Jurkat, Clone E6-1 (cell line): ENCODE data around the gene DOCK9.

ENCODE experiments used
- DNase-seq: peaks from one replicate; pipeline ENCODE4 v3.0.0-alpha.2; 2011; ENCODE audit warnings: low read depth, low spot score
- H3K4me3 ChIP-seq: 2 replicates; pipeline ENCODE4 v1.5.1; 2011; ENCODE audit warnings: mild to moderate bottlenecking, low read length, control low read depth, moderate library complexity

Gene DOCK9

GRCh38 chr13:98927951-98928927, 49.6 kb downstream of the DOCK9 start:
- H3K4me3 ChIP-seq, result no peak overlapping the region
- DNase-seq, result no peak

- no peak overlapping the region for H3K4me3 ChIP-seq
- DNase-seq, result no peak
These were observed 51.9 kb downstream of the DOCK9 start for GRCh38 chr13:98925949-98926348.

GRCh38 chr13:98923641-98924397, 54.0 kb downstream of the DOCK9 start:
- H3K4me3 ChIP-seq, result no peak overlapping the region
- DNase-seq, result no peak

GRCh38 chr13:98922306-98922705, 55.6 kb downstream of the DOCK9 start:
- no peak for DNase-seq
- H3K4me3 ChIP-seq, result no peak overlapping the region

- no peak overlapping the region for H3K4me3 ChIP-seq
- DNase-seq, result no peak
These were observed 56.1 kb downstream of the DOCK9 start for GRCh38 chr13:98921786-98922185.

- H3K4me3 ChIP-seq, result no peak overlapping the region
- no peak for DNase-seq
These were observed 56.8 kb downstream of the DOCK9 start for GRCh38 chr13:98921015-98921580.

- H3K4me3 ChIP-seq, result no peak overlapping the region
- DNase-seq, result no peak
These were observed 58.3 kb downstream of the DOCK9 start for GRCh38 chr13:98919566-98919965.

GRCh38 chr13:98918771-98919170, 59.1 kb downstream of the DOCK9 start:
- peak; percentile 44 for DNase-seq

GRCh38 chr13:98917116-98917515, 60.7 kb downstream of the DOCK9 start:
- no peak for DNase-seq

More at GRCh38 chr13:98918771-98919170, 59.1 kb downstream of the DOCK9 start:
- no peak overlapping the region for H3K4me3 ChIP-seq

GRCh38 chr13:98916403-98916802, 61.5 kb downstream of the DOCK9 start:
- H3K4me3 ChIP-seq, result no peak overlapping the region
- DNase-seq, result no peak

More at GRCh38 chr13:98917116-98917515, 60.7 kb downstream of the DOCK9 start:
- H3K4me3 ChIP-seq, result no peak overlapping the region

- DNase-seq, result no peak
- H3K4me3 ChIP-seq, result no peak overlapping the region
These were observed 61.9 kb downstream of the DOCK9 start for GRCh38 chr13:98915981-98916380.

GRCh38 chr13:98915563-98915962, 62.3 kb downstream of the DOCK9 start:
- no peak for DNase-seq
- H3K4me3 ChIP-seq, result no peak overlapping the region

- no peak for DNase-seq
These were observed 64.1 kb downstream of the DOCK9 start for GRCh38 chr13:98913741-98914140.

GRCh38 chr13:98912846-98913245, 65.0 kb downstream of the DOCK9 start:
- no peak for DNase-seq
- no peak overlapping the region for H3K4me3 ChIP-seq

More at GRCh38 chr13:98913741-98914140, 64.1 kb downstream of the DOCK9 start:
- no peak overlapping the region for H3K4me3 ChIP-seq

- no peak overlapping the region for H3K4me3 ChIP-seq
- peak; percentile 37 for DNase-seq
These were observed 67.3 kb downstream of the DOCK9 start for GRCh38 chr13:98910501-98910951.

GRCh38 chr13:98909016-98909415, 68.8 kb downstream of the DOCK9 start:
- H3K4me3 ChIP-seq, result no peak overlapping the region
- no peak for DNase-seq

- no peak overlapping the region for H3K4me3 ChIP-seq
- DNase-seq, result no peak
These were observed 70.9 kb downstream of the DOCK9 start for GRCh38 chr13:98906746-98907502.

GRCh38 chr13:98905199-98905598, 72.7 kb downstream of the DOCK9 start:
- no peak for DNase-seq
- H3K4me3 ChIP-seq, result no peak overlapping the region

- DNase-seq, result no peak
- H3K4me3 ChIP-seq, result no peak overlapping the region
These were observed 77.4 kb downstream of the DOCK9 start for GRCh38 chr13:98900442-98900841.
